CD4-positive, alpha-beta T cell treated with Interleukin-17A for 1 hour (primary cell): ENCODE results near the gene ANXA2R.
"Not testable (repeated sequence)": the region's sequence is repeated elsewhere in the genome, so short reads cannot be mapped to it uniquely, and the experiment has no call there.

Experiments used
- DNase-seq: peaks from one replicate; pipeline ENCODE4 v3.0.0-alpha.2; 2020

ANXA2R gene

DNA sequence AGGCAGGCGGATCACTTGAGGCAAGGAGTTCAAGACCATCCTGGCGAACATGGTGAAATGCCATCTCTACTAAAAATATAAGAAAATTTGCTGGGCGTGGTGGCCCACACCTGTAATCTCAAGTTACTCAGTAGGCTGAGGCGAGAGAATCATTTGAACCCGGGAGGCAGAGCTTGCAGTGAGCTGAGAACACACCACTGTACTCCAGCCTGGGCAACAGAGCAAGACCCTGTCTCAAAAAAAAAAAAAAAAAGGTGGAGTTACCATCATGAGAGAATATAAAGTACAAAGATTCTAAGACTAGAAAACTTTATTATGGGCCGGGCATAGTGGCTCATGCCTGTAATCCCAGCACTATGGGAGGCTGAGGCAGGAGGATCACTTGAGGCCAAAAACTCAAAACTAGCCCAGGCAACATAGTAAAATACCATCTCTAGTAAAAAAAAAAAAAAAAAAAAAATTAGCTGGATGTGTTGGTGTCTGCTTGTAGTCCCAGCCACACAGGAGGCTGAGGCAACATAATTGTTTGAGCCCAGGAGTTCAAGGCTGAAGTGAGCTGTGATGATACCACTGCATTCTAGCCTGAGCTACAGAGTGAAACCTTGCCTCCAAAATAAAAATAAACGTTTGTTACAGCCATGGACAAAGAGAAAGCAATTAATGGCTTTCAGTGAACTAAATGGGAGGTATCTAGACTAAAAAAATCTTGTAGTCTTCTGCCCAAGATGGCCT is 12.9 kb downstream of the ANXA2R start:
- no peak for DNase-seq

DNA sequence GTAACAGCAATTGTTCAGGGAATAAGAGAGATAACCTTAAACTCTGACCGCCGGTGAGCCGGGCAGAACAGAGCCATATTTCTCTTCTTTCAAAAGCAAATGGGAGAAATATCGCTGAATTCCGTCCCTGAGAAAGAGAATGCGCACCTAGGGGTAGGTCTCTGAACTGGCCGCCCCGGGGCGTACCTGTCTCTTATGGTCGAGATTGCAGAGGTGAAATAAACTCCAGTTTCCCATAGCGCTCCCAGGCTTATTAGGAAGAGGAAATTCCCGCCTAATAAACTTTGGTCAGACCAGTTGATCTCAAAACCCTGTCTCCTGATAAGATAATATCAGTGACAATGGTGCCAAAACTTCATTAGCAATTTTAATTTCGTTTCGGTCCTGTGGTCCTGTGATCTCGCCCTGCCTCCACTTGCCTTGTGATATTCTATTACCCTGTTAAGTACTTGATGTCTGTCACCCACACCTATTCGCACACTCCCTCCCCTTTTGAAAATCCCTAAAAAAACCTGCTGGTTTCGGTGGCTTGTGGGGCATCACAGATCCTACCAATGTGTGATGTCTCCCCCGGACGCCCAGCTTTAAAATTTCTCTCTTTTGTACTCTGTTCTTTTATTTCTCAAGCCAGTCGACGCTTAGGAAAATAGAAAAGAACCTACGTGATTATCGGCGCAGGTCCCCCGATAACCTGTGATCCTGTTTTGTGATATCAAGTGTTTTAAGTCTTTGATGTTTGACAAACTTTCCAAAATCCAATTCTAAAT is 14.8 kb downstream of the ANXA2R start:
- DNase-seq: not testable (repeated sequence)

DNA sequence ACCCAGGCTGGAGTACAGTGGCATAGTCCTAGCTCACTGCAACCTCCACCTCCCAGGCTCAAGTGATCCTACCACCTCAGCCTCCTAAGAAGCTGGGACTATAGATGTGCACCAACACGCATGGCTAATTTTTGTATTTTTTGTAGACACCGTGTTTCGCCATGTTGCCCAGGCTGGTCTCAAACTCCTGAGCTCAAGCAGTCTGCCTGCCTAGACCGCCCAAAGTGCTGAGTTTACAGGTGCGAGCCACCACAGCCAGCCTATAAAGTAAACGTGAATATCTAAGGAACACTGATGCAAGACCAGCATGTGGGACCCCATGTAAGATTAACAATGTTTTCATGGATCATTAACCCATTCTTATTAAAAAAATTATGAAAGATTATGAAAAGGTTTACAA is 15.9 kb downstream of the ANXA2R start:
- no peak for DNase-seq

DNA sequence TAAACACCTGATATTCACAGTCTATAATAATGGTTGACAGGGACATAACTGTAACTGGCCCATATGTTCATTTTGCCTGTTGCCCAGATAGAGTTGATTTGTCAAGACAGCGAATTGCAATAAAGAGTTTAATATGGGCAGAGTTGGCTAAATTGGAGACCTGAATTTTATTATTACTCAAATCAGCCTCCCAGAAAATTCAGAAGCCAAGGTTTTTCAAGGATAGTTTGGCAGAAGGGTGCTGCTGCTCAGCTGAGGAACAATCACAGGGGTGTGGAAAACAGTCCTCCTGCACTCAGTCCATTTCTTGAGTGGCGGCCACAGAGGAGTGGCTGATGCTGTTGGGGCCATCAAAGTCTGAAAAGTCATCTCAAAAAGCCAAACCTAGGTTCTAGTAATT is 19.0 kb downstream of the ANXA2R start:
- no peak for DNase-seq

DNA sequence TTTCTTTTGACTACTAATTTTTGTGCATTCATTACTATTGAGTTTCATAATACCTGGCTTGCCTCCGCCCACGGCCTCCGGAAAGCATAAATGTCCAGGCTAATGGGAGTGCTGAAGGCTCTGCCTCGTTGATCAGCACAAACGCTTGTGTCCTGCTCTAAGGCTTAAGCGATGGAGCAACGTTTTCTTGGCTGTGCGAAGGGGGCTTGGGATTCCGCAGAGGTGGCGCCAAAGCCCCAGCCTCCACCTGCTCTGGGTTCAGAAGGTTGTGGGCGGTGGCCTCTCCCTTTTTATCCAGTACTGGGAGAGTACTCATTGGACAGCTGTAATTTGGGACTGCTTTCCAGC is 19.7 kb downstream of the ANXA2R start:
- no peak for DNase-seq

DNA sequence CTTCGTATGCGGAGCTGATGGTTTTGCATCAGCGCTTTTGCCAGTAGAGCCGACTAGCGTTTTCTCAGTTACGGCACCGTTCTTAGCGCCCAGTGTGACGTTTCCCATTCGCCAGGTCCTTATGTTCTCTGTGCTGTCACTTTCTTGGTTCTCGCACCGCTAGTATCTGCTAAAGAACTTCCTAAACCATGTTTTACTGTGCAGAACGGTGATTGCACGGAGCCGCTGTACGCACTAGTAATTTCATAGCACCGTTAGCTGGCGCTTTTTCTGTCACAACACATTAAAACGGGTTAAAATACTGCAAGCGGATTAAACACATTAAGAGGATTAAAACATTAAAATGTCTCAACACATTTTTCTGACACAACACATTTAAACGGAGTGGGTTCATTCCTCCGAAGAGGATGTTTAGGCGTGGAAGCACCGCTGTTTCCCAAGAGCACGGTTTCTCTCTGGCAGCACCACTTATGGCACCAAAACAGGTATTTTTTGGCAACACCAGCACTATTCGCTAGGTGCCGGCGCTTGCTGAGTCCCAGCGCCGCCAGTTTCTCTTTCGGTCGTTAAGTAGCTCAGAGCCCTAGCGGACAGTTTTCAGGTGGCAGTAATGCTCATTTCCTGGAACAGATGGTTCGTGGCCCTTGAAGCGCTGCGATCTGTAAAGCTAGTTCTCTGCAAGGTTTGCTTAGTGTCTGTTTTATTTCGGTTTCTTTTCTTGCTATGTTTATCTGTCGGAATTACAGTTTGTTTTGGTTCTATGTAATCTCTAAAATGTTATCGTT is 20.3 kb downstream of the ANXA2R start:
- peak; percentile 93 for DNase-seq

DNA sequence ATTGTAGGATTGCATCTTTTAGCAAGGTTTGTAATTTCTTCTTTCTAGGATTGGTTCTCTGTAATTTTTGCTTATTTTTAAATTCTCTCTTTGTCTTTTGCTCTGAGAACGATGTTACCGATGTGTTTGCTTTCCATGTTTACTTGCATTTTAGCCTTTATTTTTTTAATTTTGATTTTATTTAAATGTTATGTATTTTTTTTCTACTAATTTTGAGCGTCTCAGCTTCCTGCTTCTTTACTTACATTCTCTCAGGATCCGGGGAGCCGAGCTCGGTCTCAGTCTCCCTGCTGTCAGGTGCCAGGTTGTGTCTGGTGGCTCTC is 20.9 kb downstream of the ANXA2R start:
- no peak for DNase-seq

DNA sequence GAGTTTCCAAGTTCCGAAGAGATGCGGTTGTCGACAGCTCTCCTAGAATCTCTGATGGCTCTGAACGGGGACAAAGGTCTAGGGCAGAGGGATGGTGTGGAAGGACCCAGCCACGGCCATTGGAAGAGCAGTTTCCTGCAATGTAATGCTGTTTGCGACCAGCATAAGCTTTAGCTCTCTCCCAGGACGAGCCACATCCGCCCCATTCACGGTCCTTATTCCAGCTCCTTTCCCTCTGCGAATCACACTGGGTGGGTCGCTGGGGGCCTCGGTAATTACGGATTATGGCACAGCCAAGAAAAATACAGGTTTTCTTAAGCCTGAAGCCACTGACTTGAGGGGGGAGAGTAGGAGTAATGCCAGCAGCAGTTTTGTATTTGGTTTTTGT is 22.7 kb downstream of the ANXA2R start:
- DNase-seq: no peak

DNA sequence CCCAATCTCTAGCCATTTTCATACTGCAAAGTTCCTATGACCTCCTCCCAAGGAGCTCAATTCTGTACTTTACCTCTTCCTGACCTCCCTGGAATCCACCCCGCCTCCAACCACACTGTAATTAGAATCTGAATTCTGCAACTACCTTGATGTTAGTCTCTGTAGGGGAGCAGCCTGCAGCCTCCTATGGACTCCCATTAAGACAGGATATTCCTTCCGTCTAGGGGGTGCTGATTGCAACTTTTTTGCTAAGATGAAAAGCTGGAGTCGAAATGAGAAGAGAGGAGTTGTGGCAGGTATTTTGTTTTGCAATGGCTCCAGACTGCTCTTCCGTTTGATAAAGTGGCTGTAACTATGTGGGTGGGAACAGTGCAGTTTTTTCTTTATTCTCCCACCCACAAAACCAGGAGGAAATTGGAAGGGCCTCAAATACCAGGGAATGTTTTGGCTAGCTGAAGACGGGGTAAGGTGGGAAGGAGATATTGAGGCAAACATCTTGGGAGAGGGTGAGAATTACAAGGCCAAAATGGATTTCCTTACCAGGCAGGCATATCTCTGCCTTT is 23.8 kb downstream of the ANXA2R start:
- no peak for DNase-seq

DNA sequence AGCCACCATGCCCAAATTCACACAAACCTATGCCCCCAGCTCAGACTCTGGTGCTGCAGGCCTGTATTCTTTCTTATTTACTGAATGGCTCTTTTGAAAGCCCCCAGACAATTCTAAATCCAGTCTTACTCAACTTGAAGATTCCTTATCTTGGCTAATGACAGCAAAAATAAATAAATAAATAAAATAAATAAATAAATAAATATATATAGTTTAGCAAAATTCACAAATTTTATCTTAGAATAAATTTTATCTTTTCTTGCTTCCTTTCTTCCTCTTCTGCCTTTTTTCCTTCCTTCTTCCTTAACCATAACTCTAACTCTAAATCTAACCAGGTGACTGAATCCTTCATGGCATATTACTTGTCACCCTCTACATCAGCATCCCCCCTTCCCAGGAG is 25.6 kb downstream of the ANXA2R start:
- DNase-seq: no peak

DNA sequence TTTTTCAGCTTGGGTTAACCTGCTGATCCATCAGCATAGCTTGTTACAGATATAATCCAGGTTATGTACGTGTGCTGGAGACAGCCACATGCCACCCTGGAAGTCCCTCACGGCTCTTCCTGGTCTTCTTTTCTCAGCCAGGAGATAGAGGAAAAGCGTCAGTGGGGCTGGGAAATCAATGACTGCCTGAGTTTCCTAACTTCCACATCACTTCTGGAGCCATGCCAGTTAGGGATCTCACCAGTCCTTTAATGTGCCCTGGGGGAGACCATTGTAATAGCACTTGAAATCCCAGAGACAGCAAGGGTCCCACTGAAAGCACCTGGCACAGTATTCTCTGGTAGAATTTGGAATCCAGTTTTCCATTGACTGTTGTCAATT is 29.2 kb downstream of the ANXA2R start:
- DNase-seq: no peak

DNA sequence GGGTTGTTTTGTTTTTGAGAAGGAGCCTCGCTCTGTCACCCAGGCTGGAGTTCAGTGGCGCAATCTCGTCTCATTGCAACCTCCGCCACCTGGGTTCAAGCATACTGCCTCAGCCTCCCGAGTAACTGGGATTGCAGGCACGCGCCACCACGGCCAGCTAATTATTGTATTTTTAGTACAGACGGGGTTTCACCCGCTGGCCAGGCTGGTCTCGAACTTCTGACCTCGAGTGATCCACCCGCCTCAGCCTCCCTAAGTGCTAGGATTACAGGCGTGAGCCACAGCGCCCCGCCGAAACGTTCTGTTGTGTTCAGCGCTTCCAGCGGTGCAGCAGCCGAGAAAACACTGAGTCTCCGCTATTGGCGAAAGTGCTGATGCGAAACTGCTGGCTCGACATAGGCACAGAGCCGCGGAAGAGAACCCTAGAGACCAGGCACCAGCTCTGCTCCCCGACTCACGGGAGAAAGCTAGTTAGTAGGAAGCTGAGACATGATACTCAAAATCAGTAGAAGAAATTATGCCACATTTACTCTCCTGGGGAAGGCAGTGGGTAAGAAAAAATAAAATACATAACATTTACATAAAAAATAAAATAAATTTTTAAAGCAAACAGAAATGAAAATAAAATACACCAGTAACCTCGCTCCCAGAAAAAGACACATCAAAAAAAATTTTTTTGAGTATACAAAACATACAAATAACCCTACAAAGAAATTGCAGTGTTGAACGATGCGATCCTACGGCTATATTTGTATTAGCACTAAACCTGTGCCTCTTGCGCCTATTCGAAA is 31.6 kb downstream of the ANXA2R start:
- DNase-seq: peak; percentile 96

DNA sequence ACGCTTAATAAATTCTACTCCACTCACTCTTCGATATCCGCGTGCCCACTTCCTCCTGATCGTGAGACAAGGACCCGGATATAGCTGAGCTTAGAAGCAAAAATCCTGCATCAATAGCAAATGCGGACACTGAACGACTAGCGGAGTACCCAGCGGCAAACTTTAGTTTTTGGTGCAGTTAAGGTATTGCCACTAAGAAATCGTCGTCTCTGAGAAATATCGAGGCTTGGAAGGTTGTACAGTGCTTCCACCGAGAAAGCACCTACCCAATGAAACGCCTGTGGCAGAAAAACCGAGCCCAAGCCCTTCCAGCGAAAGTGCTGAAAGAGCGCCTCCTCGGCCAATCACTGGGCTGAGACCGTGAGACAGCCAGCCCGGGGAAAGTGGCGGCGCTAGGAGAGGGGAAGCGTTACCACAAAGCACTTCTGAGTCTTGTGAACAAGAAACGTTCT is 32.2 kb downstream of the ANXA2R start:
- peak; percentile 90 for DNase-seq

DNA sequence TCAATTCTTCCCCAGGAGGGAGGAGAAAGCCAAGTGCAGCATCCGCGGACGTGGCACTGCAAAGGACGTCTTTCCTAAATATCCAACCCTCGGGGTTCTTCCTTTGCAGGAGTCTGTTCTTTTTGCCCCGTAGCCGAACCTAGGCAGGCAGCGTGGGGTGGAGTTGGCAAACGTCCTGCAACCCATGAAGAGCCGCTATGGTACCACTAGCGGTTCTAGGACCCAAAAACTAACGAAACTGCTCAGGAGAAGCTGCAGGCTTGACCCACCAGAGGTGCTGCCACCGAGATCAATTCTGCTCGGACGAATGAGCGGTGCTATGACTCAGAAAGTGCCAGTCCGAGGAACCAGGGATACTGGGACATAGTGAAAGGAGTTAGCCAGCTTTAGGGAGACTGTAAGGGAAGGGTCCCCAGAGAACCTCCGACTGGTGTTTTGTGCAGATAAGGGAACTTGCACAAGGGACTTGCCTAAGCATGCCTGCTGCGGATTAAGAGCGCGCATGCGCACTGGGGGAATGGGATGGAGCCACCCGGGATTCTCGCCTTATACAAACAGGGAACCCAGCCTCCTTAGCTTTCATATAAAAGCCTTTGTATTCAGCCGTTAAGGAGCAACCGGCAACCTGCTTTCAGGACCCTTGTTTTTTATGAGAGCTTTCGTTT is 32.7 kb downstream of the ANXA2R start:
- DNase-seq: peak; percentile 84

DNA sequence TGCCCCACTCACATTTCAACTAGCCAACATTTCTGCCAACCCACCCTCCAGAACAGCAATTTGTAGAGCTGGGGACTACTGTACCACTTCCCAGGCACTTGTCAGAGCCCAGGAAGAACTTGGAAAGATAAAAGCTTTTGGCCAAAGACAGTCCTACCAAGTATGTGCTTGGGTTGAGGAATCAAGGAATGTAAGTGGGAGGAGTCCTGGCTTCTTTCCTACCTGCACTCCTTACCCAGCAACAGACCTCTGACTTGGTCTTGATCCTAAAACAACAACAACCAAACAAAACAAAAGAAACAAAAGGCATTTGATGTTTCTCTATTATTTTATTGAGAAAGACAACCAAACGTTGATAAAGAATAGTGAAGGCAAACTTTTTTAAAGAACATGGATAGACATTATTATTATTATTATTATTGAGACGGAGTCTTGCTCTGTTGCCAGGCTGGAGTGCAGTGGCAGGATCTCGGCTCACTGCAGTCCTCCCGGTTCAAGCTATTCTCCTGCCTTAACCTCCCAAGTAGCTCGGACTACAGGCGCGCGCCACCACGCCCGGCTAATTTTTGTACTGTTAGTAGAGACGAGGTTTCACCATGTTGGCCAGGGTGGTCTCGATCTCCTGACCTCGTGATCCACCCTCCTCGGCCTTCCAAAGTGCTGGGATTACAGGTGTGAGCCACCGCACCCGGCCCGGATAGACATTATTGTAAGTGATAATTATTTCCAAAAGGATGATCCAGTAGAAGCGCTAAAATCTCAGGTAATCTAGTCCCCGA is 33.5 kb downstream of the ANXA2R start:
- DNase-seq: no peak

DNA sequence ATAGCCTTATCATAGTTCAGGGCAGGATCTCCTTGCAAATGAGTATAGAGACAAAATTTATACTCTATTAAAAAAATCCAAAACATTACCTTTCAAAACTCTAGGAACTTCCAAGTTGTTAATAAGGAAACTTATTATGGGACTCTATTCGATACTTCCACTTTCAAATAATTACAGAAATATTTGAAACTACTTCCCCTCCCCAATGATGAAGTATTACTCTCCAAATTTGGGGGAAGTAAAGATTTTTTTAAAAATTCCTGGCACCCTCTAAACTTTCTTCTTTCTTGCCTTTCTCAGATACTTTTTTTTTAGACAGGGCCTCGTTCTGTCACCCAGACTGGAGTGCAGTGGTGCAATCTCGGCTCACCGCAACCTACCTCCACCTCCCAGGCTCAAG is 35.1 kb downstream of the ANXA2R start:
- DNase-seq: no peak

DNA sequence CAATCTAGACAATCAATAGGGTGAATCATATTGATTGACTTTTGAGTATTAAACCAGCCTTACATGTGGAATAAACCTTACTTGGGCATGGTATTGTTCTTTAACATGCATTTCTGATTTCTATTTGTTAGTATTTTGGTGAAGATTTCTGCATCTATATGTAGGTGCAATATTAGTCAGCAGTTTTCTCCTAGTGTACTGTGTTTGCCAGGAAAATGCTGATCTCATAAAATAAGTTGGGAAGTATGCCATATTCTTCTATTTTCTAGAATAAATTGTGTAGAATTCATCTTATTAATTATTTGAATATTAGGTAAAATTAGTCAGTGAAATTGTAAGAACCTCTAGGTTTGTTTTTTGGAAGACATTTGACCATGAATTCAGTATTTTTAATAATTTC is 38.4 kb downstream of the ANXA2R start:
- no peak for DNase-seq

DNA sequence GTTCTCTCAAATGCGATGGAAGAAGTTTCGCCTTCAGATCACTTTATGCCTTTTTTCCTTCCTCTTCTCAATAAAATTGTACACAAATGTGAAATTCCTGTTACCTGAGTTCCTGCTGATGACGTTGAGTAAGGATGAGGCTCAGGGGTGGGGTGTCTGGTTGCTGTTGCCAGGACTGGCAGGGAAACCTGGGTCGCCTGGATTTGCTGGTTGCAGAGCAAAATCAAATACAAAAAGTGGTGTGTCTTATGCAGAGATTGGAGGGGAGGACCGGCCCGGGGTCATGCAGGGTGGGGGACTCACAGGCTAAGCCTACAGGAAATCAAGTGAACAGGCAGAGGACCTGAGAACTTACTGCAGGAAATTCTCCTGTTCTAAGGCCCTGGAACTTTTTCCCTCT is 39.2 kb downstream of the ANXA2R start:
- DNase-seq: no peak

DNA sequence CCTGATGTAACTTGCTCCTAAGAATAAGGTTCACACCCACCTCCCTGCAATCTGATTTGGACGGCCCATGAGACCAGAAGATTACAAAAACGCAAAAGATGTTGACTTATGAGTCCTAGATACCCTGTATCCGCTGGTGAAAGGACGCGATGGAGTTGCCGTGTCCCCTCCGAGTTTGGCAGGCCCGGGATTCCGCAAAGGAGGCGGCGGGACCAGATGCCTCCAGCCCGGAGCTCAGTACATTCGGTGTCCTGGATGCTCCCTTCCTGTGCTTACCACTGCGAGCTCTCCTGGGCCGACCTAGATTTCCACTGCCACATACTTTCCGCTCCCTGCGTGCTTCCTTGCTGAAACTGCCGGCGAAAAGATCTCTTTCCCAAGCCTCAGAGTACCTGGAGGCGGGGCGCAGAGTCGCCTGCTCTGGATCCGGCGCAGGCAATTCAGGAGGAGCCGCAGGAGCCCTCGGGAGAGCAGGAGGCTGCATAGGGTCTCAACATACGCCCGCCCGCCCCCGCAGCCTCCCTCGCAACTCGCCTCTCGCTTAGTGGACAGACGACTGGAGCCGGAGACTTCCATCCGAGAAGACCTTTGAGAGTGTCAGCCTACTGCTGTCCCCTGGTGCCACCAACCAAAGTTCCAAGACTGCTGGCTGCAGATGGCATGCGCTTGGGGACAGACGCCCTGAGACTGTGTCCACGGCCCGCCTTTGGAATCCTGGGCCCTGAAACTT is 39.8 kb downstream of the ANXA2R start:
- DNase-seq: no peak

DNA sequence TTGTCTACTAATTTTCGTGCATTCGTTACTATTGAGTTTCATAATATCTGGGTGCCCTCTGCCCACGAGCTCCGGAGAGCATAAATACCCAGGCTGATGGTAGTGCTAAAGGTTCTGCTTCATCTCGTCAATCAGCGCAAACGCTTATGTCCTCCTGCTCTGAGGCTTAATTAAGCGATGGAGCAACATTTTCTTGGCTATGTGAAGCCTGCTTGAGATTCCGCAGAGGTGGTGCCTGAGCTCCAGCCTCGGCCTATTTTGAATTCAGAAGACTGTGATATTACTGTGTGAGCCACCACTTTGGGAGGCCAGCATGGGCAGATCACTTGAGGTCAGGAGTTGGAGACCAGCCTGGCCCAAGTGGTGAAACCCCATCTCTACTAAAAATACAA is 44.8 kb downstream of the ANXA2R start:
- peak; percentile 31 for DNase-seq
